Skin of body (tissue), 2 donors: Measurements from ENCODE around the gene HOXA1. TPM values are rescaled to one million over a fixed set of nuclear protein-coding genes. Genes with fewer than 3 reads are reported as not detected.

Source experiments
- DNase-seq: peaks from one replicate; lab custom pipeline; 2025; lab: John Stamatoyannopoulos, UW
- total RNA-seq: library from RNA; depleted of rRNA; stranded (reverse); fragments of >200 nt; gene quantifications from one replicate; pipeline ENCODE4 v1.2.3, GENCODE V29; 2014

Gene HOXA1
- 0.59 TPM for total RNA-seq

- peak; percentile 81 for DNase-seq
Measured at GRCh38 chr7:27095897-27096767, at the start of gene HOXA1. HOXA1 (minus strand) TSS chr7:27096000; CDS start chr7:27095912, 88 bp downstream.

GRCh38 chr7:27145165-27145913 is 49.5 kb upstream of the HOXA1 start:
- DNase-seq = no peak

GRCh38 chr7:27144781-27145164 is 49.0 kb upstream of the HOXA1 start:
- DNase-seq = no peak

- DNase-seq = no peak
Measured at GRCh38 chr7:27143950-27144780, 48.4 kb upstream of the HOXA1 start.

- DNase-seq = peak; percentile 76
Measured at GRCh38 chr7:27143023-27143949, 47.5 kb upstream of the HOXA1 start, which contains the start of gene HOXA5. HOXA5 (minus strand) TSS chr7:27143681; CDS start chr7:27143607, 74 bp downstream.

GRCh38 chr7:27142580-27143022 is 46.8 kb upstream of the HOXA1 start:
- DNase-seq = no peak

- no peak for DNase-seq
Measured at GRCh38 chr7:27141923-27142579, 46.3 kb upstream of the HOXA1 start.

GRCh38 chr7:27141137-27141922 is 45.5 kb upstream of the HOXA1 start:
- no peak for DNase-seq

- DNase-seq = no peak
Measured at GRCh38 chr7:27140126-27140857, 44.5 kb upstream of the HOXA1 start.

GRCh38 chr7:27139334-27140125 is 43.7 kb upstream of the HOXA1 start:
- no peak for DNase-seq

GRCh38 chr7:27138985-27139333 is 43.2 kb upstream of the HOXA1 start:
- DNase-seq = no peak

- DNase-seq = no peak
Measured at GRCh38 chr7:27138472-27138871, 42.7 kb upstream of the HOXA1 start.

GRCh38 chr7:27137640-27138315 is 42.0 kb upstream of the HOXA1 start:
- no peak for DNase-seq

- no peak for DNase-seq
Measured at GRCh38 chr7:27134392-27134791, 38.6 kb upstream of the HOXA1 start.

- DNase-seq = no peak
Measured at GRCh38 chr7:27133409-27134231, 37.8 kb upstream of the HOXA1 start.

- DNase-seq = no peak
Measured at GRCh38 chr7:27132978-27133377, 37.2 kb upstream of the HOXA1 start.
